Activated CD8-positive, alpha-beta T cell treated with anti-CD3 and anti-CD28 coated beads, Interleukin-2, amount 10 ng/mL, durations not matched to agents 7 days and 5 days (primary cell): ENCODE results near the gene BCAS4. TPM values are rescaled to one million over a fixed set of nuclear protein-coding genes. Genes with fewer than 3 reads are reported as not detected.
"Not testable (repeated sequence)": the region's sequence is repeated elsewhere in the genome, so short reads cannot be mapped to it uniquely, and the experiment has no call there.

Source experiments
- ATAC-seq: fragments of 150-1000 bp; cut with Tn5 transposase; one replicate; pipeline ENCODE4 v1.10.0; 2021; ENCODE audit warnings: moderate library complexity
- CTCF ChIA-PET: fragments of 350-600 bp; sonication (Branson Sonifier 250); formaldehyde crosslinking; loops from one replicate; lab custom pipeline; 2021; ENCODE audit warnings: antibody characterized with exemption; lab: Charles Lee
- POLR2A ChIA-PET: fragments of 350-600 bp; sonication (Branson Sonifier 250); formaldehyde crosslinking; loops from one replicate; lab custom pipeline; 2021; ENCODE audit warnings: antibody characterized with exemption; lab: Charles Lee
- DNase-seq: peaks from one replicate; pipeline ENCODE4 v3.0.0-alpha.2; 2020
- H3K27ac Mint-ChIP-seq: one replicate; pipeline ENCODE4 v1.8.0; 2021; ENCODE audit warnings: mild to moderate bottlenecking, mixed read lengths
- H3K27me3 Mint-ChIP-seq: one replicate; pipeline ENCODE4 v1.8.0; 2021; ENCODE audit warnings: low read depth, mixed read lengths
- H3K36me3 Mint-ChIP-seq: one replicate; pipeline ENCODE4 v1.8.0; 2021; ENCODE audit warnings: low read depth, mixed read lengths
- H3K4me1 Mint-ChIP-seq: one replicate; pipeline ENCODE4 v1.8.0; 2021; ENCODE audit warnings: low read depth, mixed read lengths
- H3K4me3 Mint-ChIP-seq: one replicate; pipeline ENCODE4 v1.8.0; 2021; ENCODE audit warnings: mild to moderate bottlenecking, mixed read lengths
- H3K9me3 Mint-ChIP-seq: one replicate; pipeline ENCODE4 v1.8.0; 2022; ENCODE audit warnings: mixed read lengths; ENCODE audit not compliant: insufficient read depth
- total RNA-seq, 2 experiments: library from RNA; stranded (reverse); gene quantifications; one replicate each; pipeline ENCODE4 v1.2.3, GENCODE V29; 2021

Gene BCAS4
- total RNA-seq, 2 experiments from 2014 or later, result 29.3 to 32.6 TPM

DNA sequence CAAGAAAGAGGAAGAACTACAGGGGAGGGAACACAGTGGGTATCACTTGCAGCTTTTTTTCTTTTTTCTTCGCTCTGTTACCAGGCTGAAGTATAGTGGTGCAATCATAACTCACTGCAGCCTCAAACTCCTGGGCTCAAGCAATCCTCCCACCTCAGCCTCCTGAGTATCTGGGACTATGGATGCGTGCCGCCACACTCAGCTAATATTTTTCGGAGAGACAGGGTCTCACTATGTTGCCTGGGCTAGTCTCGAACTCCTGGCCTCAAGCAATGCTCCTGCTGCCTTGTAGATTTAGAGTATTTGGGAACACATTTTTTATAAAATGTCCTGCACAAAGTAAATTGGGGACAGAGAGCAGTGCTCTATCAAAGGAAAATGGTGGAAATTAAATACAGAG, 35.2 kb upstream of the BCAS4 start:
- no peak for ATAC-seq
- DNase-seq, result no peak
- ChIA-PET CTCF (no interaction called here), POLR2A (no interaction called here)
- no peak overlapping the region for H3K4me3 Mint-ChIP-seq
- no peaks in the 10 kb centered on the region for H3K9me3 Mint-ChIP-seq
- no peaks in the 10 kb centered on the region for H3K27me3 Mint-ChIP-seq
- no peak overlapping the region for H3K27ac Mint-ChIP-seq
- H3K36me3 Mint-ChIP-seq, result no peaks in the 10 kb centered on the region
- no peaks in the 10 kb centered on the region for H3K4me1 Mint-ChIP-seq

GRCh38 chr20:50762045-50762422, 32.8 kb upstream of the BCAS4 start:
- no peaks in the 10 kb centered on the region for H3K36me3 Mint-ChIP-seq
- CTCF ChIA-PET, result no interaction called here
- no peak overlapping the region for H3K27ac Mint-ChIP-seq
- POLR2A ChIA-PET, result no interaction called here
- no peak overlapping the region for H3K4me3 Mint-ChIP-seq
- no peaks in the 10 kb centered on the region for H3K9me3 Mint-ChIP-seq
- no peak for ATAC-seq
- no peak for DNase-seq
- no peaks in the 10 kb centered on the region for H3K4me1 Mint-ChIP-seq
- H3K27me3 Mint-ChIP-seq, result no peaks in the 10 kb centered on the region

GRCh38 chr20:50762435-50763220, 32.2 kb upstream of the BCAS4 start:
- ChIA-PET CTCF (no interaction called here), POLR2A (no interaction called here)
- no peaks in the 10 kb centered on the region for H3K9me3 Mint-ChIP-seq
- ATAC-seq (no peak), DNase-seq (no peak)
- H3K27ac Mint-ChIP-seq, result no peak overlapping the region
- no peak overlapping the region for H3K4me3 Mint-ChIP-seq
- no peaks in the 10 kb centered on the region for H3K4me1 Mint-ChIP-seq
- no peaks in the 10 kb centered on the region for H3K36me3 Mint-ChIP-seq
- no peaks in the 10 kb centered on the region for H3K27me3 Mint-ChIP-seq

- DNase-seq, ATAC-seq, H3K36me3 Mint-ChIP-seq, H3K4me1 Mint-ChIP-seq, H3K27me3 Mint-ChIP-seq, H3K27ac Mint-ChIP-seq, CTCF ChIA-PET, POLR2A ChIA-PET, H3K4me3 Mint-ChIP-seq, H3K9me3 Mint-ChIP-seq: not testable (repeated sequence)
Observed at GRCh38 chr20:50763550-50764458, 31.1 kb upstream of the BCAS4 start.

DNA sequence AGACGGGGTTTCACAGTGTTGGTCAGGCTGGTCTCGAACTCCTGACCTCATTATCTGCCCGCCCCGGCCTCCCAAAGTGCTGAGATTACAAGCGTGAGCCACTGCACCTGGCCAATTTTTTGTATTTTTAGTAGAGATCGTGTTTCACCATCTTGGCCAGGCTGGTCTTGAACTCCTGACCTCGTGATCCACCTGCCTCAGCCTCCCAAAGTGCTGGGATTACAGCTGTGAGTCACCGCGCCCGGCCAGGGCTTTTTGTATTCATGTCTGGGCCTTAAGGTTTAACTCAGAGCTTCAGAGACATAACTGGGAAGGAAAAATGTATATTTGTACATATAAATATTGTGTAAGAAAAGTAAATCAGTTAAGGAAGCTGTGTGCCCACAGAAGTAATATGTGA, 29.6 kb upstream of the BCAS4 start:
- H3K27me3 Mint-ChIP-seq, POLR2A ChIA-PET, DNase-seq, H3K9me3 Mint-ChIP-seq, H3K4me3 Mint-ChIP-seq, H3K4me1 Mint-ChIP-seq, H3K27ac Mint-ChIP-seq, CTCF ChIA-PET, ATAC-seq, H3K36me3 Mint-ChIP-seq: not testable (repeated sequence)

DNA sequence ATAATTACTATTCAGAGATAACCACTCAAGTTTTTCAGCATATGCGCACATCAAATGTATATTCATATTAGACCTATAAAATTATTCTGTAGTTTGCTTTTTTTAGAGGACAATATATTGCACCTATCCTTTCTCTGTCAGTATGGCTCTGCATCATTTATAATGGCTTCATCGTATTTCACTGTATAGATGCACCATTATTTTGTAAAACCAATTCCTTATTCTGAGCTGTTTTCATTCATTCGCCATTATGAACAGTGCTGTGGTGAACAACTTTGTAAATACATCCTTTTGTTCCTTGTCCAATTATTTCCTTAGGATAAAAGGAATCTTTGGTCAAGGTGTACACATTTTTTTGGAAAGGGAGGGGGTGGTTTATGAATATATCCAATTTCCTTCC, 29.2 kb upstream of the BCAS4 start:
- no peaks in the 10 kb centered on the region for H3K27me3 Mint-ChIP-seq
- CTCF ChIA-PET, result interaction anchor here (1.4 to 1.8 kb wide), 2 partner anchors 15 to 17 kb away, joined by 4 to 9 read pairs; no protein-coding TSS in a partner anchor
- POLR2A ChIA-PET, result no interaction called here
- H3K4me3 Mint-ChIP-seq, result no peak overlapping the region
- DNase-seq (no peak), ATAC-seq (no peak)
- no peaks in the 10 kb centered on the region for H3K36me3 Mint-ChIP-seq
- no peaks in the 10 kb centered on the region for H3K9me3 Mint-ChIP-seq
- H3K27ac Mint-ChIP-seq, result no peak overlapping the region
- H3K4me1 Mint-ChIP-seq, result no peaks in the 10 kb centered on the region

GRCh38 chr20:50766955-50767809, 27.7 kb upstream of the BCAS4 start:
- not testable (repeated sequence) for H3K36me3 Mint-ChIP-seq, DNase-seq, H3K27ac Mint-ChIP-seq, H3K27me3 Mint-ChIP-seq, H3K4me3 Mint-ChIP-seq, H3K4me1 Mint-ChIP-seq, ATAC-seq, H3K9me3 Mint-ChIP-seq
- POLR2A ChIA-PET, result interaction anchor here (0.9 kb wide), 1 partner anchor 13 kb away, joined by 4 read pairs; no protein-coding TSS in a partner anchor
- CTCF ChIA-PET, result interaction anchor here (1.4 to 1.8 kb wide), 3 partner anchors 17 to 23 kb away, joined by 4 to 9 read pairs (median 4); no protein-coding TSS in a partner anchor

- H3K9me3 Mint-ChIP-seq, POLR2A ChIA-PET, H3K27ac Mint-ChIP-seq, H3K27me3 Mint-ChIP-seq, H3K4me3 Mint-ChIP-seq, H3K36me3 Mint-ChIP-seq, ATAC-seq, DNase-seq, H3K4me1 Mint-ChIP-seq, CTCF ChIA-PET: not testable (repeated sequence)
Observed at GRCh38 chr20:50768991-50769390, 25.9 kb upstream of the BCAS4 start.

GRCh38 chr20:50769551-50770085, 25.2 kb upstream of the BCAS4 start:
- H3K4me3 Mint-ChIP-seq, CTCF ChIA-PET, H3K36me3 Mint-ChIP-seq, ATAC-seq, H3K27me3 Mint-ChIP-seq, H3K9me3 Mint-ChIP-seq, POLR2A ChIA-PET, H3K27ac Mint-ChIP-seq, DNase-seq, H3K4me1 Mint-ChIP-seq: not testable (repeated sequence)

DNA sequence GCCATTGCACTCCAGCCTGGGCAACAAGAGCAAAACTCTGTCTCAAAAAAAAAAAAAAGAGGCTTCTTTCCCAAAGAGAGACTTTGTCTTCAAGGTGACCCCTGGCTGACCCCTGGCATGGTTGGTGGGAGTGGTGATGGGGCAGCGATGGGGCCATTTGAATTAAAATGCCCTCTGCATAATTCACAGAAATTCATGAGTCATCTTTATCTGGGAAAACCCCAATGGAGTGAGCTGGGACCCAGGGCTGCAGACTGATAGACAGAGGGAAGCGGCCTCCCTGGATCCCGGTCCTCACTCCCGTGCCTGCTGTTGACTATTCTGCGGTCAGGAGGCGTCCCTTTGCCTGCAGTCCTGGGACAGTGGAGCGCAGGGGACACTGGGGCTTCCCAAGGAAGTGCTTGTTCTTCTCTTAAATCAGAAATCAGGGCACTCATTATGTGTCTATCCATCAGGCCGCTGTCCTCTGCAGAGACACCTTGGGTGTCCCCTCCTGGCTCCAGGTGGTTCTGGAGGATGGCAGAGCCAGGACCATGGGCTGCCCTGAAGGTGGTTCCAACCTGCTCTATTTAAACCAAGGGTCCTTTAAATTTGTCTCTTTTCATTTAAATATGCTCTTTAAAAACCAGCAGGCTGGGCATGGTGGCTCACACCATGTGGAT, 23.3 kb upstream of the BCAS4 start:
- H3K4me3 Mint-ChIP-seq, POLR2A ChIA-PET, CTCF ChIA-PET, H3K9me3 Mint-ChIP-seq, H3K27ac Mint-ChIP-seq, ATAC-seq, H3K36me3 Mint-ChIP-seq, H3K27me3 Mint-ChIP-seq, H3K4me1 Mint-ChIP-seq, DNase-seq: not testable (repeated sequence)
